LNCaP clone FGC (cell line): Measurements from ENCODE around the gene MFF.

Experiments
- DNase-seq: peaks from one replicate; pipeline ENCODE4 v3.0.0-alpha.2; 2011; ENCODE audit warnings: low read depth
- H3K4me3 ChIP-seq: 2 replicates; pipeline ENCODE4 v1.5.1; 2011; ENCODE audit warnings: mild to moderate bottlenecking, low read depth, low read length, control low read depth
- CTCF ChIP-seq: IDR thresholded peaks from 2 replicates; pipeline ENCODE4 v1.5.1; 2012; ENCODE audit warnings: mild to moderate bottlenecking; ENCODE audit not compliant: control insufficient read depth, insufficient read depth; ENCODE audit errors: extremely low read depth

MFF gene

GRCh38 chr2:227313310-227313709 is 11.7 kb upstream of the MFF start:
- TF ChIP-seq CTCF: no peak
- no peak overlapping the region for H3K4me3 ChIP-seq
- DNase-seq: no peak

GRCh38 chr2:227317834-227318233 is 7.2 kb upstream of the MFF start:
- no peak for DNase-seq
- no peak overlapping the region for H3K4me3 ChIP-seq
- TF ChIP-seq CTCF: no peak

GRCh38 chr2:227320305-227321094 is 4.6 kb upstream of the MFF start:
- no peak for DNase-seq
- H3K4me3 ChIP-seq: no peak overlapping the region
- TF ChIP-seq CTCF: no peak

GRCh38 chr2:227322530-227323205 is 2.4 kb upstream of the MFF start:
- DNase-seq: no peak
- TF ChIP-seq CTCF: no peak
- H3K4me3 ChIP-seq: no peak overlapping the region

- TF ChIP-seq CTCF: no peak
- DNase-seq: no peak
- no peak overlapping the region for H3K4me3 ChIP-seq
Observed at GRCh38 chr2:227323818-227324217, 1.2 kb upstream of the MFF start.

GRCh38 chr2:227324642-227324994 is 433 bp upstream of the MFF start:
- TF ChIP-seq CTCF: no peak
- H3K4me3 ChIP-seq: peak overlapping the region; percentile 94
- no peak for DNase-seq

- peak overlapping the region; percentile 94 for H3K4me3 ChIP-seq
- no peak for TF ChIP-seq CTCF
- DNase-seq: no peak
Observed at GRCh38 chr2:227325839-227326195, 766 bp downstream of the MFF start.
